ENCODE data around the gene MAPKAPK2. TPM values are rescaled to one million over a fixed set of nuclear protein-coding genes. Genes with fewer than 3 reads are reported as not detected.
A peak's percentile ranks its signal among the peaks of the same experiment; 100 is the strongest.
"Not testable (repeated sequence)": the region's sequence is repeated elsewhere in the genome, so short reads cannot be mapped to it uniquely, and the experiment has no call there.

The MAPKAPK2 gene
- polyA plus RNA-seq (2013, experiment 1 of 2; ENCODE audit: insufficient read length), result 87.3 TPM
- polyA plus RNA-seq (2013, experiment 2 of 2; ENCODE audit: insufficient read length), result 84.6 TPM

- peak; percentile 72 for DNase-seq
Measured at GRCh38 chr1:206684478-206685333, at the start of gene MAPKAPK2. Gene MAPKAPK2 (plus strand): TSS chr1:206684905. CDS start chr1:206685230, 325 bp downstream.

DNA sequence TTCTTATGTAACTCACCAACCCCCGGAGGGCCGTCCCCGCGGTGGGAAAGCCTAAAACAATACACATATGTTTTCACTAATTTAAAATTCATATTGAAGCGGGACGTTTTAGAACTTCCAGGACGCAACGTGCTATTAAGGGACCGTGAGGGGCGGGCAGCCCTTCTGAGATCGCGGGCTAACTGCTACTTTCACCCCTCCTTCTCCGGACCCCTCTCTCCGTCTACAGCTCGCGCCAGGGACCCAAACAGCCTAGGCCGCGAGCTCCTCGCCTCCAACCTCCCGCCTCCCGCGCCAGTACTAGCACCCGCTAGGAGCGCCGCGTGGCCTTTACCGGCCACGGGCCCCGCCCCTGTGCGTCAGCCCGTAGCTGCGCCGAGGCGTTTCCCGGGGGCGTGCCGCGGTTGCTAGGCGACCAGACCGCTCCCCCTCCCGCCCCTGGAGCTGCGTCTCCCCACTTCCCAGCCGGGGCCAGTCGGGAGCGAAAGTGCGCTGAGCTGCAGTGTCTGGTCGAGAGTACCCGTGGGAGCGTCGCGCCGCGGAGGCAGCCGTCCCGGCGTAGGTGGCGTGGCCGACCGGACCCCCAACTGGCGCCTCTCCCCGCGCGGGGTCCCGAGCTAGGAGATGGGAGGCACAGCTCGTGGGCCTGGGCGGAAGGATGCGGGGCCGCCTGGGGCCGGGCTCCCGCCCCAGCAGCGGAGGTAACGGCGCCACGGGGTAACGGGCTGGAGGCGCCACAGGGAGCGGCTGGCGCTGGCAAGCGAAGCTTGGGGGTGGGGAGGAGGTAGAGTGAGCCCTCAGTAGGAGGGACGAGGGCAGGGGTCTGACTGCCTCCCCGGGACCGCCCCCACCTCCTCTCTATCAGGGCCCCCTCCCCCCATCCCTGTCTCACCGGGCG lies 49.4 kb upstream of the MAPKAPK2 start, which contains the start of gene DYRK3:
DYRK3 (plus strand) TSS at position 457 of the 898 bp plus-strand sequence; CDS start at position 625, 168 bp downstream.
- peak; percentile 95 for DNase-seq

DNA sequence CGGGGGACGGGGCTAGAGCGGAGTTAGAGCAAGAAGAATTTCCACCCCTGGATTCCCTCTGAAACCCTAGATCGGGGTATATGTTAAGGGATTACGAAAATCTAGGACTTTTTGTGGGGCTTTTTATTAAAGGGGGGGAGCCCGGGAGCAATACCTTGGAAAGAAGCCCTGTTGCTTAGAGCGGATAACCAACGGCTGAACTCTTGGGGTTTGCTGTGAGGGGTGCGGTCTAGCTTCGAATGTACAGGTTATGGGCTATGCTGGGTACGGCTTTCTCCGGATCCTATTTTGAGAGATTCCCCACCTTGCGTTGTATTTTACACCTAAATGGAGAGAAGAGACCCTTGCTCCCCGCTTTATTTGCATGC lies 48.7 kb upstream of the MAPKAPK2 start:
- DNase-seq, result no peak

- no peak for DNase-seq
Measured at GRCh38 chr1:206636671-206637070, 48.0 kb upstream of the MAPKAPK2 start.

- DNase-seq, result no peak
Measured at GRCh38 chr1:206637605-206638004, 47.1 kb upstream of the MAPKAPK2 start.

GRCh38 chr1:206642074-206642473 lies 42.6 kb upstream of the MAPKAPK2 start:
- not testable (repeated sequence) for DNase-seq

- no peak for DNase-seq
Measured at GRCh38 chr1:206643118-206643698, 41.5 kb upstream of the MAPKAPK2 start.

DNA sequence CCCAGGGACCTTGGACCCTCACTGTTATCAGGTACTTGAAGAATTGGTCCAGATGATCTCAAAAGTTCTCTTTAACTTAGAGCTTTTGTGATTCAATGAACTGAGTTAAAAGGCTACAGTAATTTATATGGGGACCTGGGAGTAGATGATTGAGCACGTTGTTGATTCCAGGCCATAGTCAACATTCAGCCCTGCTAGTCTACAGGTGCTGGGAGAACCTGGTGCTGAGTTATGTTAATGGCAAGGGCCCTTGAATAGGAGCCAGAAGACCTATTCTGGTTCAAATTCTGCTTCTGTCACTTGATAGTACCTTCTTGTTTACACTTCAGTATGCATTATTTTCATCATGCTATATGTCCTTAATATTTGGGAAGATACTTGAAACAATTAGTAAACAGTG lies 38.2 kb upstream of the MAPKAPK2 start:
- no peak for DNase-seq

- DNase-seq, result no peak
Measured at GRCh38 chr1:206647224-206647623, 37.5 kb upstream of the MAPKAPK2 start.

- no peak for DNase-seq
Measured at GRCh38 chr1:206649261-206649921, 35.3 kb upstream of the MAPKAPK2 start.

DNA sequence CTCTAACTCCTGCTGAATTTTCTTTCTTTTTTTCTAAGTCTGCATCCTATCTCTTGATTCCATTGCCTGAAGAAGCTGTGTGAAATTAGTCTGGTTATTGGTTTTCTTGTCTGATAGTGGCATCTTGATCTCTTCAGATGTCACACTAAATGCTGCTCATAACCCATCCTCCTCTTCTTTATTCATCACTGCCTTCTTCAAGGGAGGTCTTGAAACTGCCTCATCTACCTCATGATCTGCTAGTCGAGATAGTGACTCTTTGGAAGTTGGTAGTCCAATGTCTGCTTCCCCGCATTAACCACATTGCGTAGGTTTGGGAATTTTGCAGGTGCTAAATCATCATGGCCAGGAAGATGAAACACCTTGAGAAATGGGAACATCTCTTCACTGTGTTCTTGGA lies 33.7 kb upstream of the MAPKAPK2 start:
- DNase-seq, result no peak

DNA sequence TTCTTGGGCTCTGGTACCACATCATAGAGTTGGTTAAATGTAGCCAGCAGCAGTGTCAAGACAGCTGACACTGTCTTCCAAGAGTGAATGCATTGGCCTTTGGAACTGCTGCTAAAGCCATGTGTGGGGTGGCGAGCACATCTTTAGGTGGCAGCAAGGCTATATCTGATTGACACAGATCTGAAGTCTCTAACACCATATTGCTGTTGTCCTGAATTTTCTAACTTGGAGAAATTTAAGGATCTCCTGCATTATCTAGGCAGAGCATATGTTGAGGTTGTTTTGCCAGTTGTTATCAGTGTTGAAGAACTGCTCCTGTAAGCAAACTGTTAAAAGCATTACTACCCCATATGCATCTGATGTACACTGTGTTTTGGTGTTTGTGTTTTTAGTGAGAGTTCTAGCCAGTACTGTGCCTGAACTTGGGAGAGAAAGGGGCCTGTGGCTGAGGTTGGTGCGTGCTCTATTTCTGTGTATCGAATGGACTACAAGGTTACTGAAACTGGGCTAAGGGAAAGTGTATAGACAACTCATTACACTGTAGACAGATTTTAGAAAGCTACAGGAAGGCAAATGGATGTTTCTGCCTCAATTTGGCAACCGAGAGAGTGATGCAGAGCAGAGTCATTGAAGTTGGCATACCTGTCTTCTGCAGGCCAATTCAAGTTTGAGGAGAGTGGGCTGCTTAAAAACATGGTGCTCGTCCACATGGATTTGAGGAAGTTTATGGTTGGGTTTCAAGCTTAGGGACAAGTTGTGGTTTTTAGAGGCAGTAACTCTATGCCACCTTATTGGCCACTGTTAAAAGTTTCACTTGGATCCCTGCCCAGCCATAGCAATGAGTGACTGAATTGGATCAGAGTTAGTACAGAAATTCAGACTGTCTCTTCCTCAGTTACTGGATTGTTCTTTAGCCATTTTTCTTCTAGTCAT lies 32.5 kb upstream of the MAPKAPK2 start:
- DNase-seq, result no peak

DNA sequence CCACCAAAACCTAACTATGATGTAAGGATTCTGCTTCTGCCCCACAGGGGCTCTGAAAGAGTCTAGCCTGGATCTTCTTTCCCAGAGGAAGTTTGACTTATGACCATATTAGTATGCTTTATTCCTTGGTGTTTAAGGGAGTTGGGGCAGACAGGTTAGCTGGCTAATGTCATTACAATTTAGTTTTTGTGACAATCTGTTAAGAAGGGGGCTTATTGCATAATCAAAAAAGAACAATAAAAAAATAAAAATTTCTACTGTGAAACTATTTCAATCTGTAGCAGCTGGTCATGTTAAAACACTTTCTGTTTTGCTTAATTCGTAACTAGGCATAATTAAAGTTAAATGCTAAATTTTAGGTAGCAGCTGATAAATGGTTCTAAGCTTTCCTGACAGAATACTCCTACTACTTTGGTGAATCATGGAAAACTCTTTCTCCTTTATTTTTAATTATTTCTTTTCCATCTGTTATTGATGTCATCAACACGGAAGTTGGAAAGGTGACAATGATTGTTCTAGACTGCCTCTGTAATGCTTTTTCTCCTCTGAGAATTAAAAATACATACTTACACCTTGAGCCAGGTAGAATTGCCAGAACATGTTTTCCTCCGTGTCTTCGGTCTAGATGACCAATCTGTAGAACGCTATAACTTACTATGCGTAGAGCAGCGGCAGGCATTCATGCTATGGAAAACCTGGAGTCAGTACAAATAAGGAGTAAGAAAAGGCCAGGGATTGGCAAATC lies 30.8 kb upstream of the MAPKAPK2 start:
- no peak for DNase-seq

- no peak for DNase-seq
Measured at GRCh38 chr1:206654828-206655227, 29.9 kb upstream of the MAPKAPK2 start.

DNA sequence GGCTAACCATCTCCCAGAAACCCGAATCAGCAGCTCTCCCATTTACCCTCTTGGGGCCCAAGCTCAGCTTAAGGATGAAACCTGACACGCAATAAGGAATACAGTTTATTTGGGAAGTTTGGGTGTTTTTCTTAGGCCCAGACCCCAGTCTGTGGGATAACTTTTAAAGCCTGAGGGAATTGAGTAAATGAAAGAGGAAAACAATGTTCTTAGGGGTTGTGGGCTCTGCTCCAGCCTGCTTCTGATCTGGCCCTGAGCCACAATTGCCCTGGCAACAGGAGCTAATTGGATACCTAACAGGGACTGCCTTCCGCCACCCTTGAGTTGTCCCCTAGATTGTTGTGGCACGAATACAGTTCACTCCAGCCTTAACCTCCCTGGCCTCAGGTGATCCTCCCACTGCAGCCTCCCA lies 29.2 kb upstream of the MAPKAPK2 start:
- no peak for DNase-seq

DNA sequence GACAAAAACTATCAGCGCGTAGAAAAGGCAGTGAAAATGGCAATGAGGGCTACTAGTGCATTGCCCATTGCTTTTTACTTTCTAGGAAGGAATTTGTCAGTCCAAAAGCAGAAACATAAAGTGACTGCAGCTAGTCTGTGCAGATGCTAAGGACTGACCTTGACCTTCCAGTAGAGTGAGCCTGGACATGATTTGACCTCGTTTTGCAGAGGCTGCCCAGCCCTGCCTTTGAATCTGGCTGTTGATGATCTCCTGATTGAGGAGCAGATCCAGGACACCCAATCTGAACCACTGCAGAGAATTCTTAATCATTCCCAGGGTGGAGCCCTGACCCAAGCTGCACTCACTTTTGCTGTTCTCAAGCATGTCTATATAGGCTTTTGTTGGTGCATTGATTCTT lies 27.8 kb upstream of the MAPKAPK2 start:
- DNase-seq, result no peak

GRCh38 chr1:206657751-206658150 lies 27.0 kb upstream of the MAPKAPK2 start:
- DNase-seq, result no peak

DNA sequence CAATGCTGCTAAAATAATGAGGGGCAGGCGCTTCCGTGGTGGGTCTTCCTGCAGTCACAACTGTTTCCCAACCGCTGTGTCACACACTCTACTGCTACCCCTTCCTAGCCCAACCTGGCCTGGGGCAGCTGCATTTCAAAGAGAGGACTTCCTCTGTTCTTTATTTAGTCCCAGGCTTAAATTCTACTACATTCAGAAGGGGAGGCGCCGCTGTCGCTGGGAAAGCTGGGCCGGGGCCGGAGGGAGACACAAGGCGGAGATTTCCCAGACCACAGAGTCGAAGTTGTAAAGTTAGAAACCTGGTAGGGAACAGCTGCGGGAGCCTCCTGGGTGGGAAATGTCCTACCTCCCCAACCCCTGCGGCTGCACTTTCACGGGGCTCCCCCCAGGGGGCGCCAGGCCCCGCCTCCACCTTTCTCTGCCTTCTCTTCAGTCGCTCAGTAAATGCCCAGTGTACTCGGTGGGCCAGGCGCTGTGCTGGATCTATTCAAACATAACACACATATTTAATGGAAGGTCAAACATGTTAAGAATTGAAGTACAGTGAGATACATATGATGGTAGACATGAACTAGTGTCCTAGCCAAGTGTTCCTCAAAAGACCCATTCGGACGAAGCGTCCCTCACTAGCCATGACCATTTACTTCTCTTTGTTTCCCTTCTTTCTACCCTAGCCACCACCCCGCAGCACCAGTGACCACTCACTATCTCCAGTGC lies 26.3 kb upstream of the MAPKAPK2 start:
- DNase-seq, result peak; percentile 13

DNA sequence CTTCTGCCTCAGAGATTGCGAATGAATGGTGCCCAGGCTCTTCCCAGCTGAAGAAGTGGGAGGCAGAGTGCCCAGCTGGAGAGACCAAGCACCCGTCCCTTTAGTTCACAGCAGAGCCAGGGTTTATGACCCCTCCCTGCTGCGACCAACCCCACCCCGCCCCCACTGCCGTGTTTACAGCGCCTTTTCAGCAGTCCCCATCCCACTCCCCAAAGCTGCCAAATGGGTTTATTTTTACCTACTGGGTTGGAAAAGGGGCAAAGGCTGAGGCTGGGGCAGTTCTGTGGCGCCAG lies 25.8 kb upstream of the MAPKAPK2 start:
- DNase-seq, result no peak

GRCh38 chr1:206660136-206660535 lies 24.6 kb upstream of the MAPKAPK2 start:
- no peak for DNase-seq
